Neural progenitor cell (in vitro differentiated cells): ENCODE data around the gene ADK. TPM values are rescaled to one million over a fixed set of nuclear protein-coding genes. Genes with fewer than 3 reads are reported as not detected.

Experiments used
- DNase-seq: peaks from one replicate; pipeline ENCODE4 v3.0.0-alpha.2; 2016; ENCODE audit warnings: low spot score
- H2AFZ ChIP-seq: fragments of 200-600 bp; sonication (generic); replicated peaks from 2 replicates; pipeline ENCODE4 v1.6.1; 2016; ENCODE audit warnings: antibody characterized with exemption
- H3F3A ChIP-seq: fragments of 200-600 bp; sonication (generic); 2 replicates; pipeline ENCODE4 v1.6.1; 2016; ENCODE audit warnings: antibody characterized with exemption, low read depth
- H3K27ac ChIP-seq: fragments of 200-600 bp; sonication (generic); 2 replicates; pipeline ENCODE4 v1.5.1; 2016; ENCODE audit warnings: mild to moderate bottlenecking
- H3K27me3 ChIP-seq: fragments of 200-600 bp; sonication (generic); 2 replicates; pipeline ENCODE4 v1.6.1; 2016; ENCODE audit warnings: mild to moderate bottlenecking, moderate library complexity
- H3K36me3 ChIP-seq: fragments of 200-600 bp; sonication (generic); 2 replicates; pipeline ENCODE4 v1.5.1; 2016
- H3K4me1 ChIP-seq: fragments of 200-600 bp; sonication (generic); 2 replicates; pipeline ENCODE4 v1.6.1; 2016; ENCODE audit warnings: mixed run types
- H3K4me2 ChIP-seq: fragments of 200-600 bp; sonication (generic); 2 replicates; pipeline ENCODE4 v1.6.1; 2016
- H3K4me3 ChIP-seq: fragments of 200-600 bp; sonication (generic); 2 replicates; pipeline ENCODE4 v1.5.1; 2016
- H3K79me2 ChIP-seq: fragments of 200-600 bp; sonication (generic); 2 replicates; pipeline ENCODE4 v1.6.1; 2016; ENCODE audit warnings: low read depth
- H3K9ac ChIP-seq: fragments of 200-600 bp; sonication (generic); 2 replicates; pipeline ENCODE4 v1.6.1; 2016
- H3K9me3 ChIP-seq: fragments of 200-600 bp; sonication (generic); 2 replicates; pipeline ENCODE4 v1.5.1; 2016; ENCODE audit warnings: low read depth
- H4K20me1 ChIP-seq: fragments of 200-600 bp; sonication (generic); 2 replicates; pipeline ENCODE4 v1.6.1; 2016; ENCODE audit warnings: low read depth
- H3K27ac Mint-ChIP-seq: 3 replicates; pipeline ENCODE4 v1.8.0; 2021; ENCODE audit warnings: mixed read lengths
- H3K27me3 Mint-ChIP-seq: 2 replicates; pipeline ENCODE4 v1.8.0; 2022; ENCODE audit warnings: low read depth, mild to moderate bottlenecking, inconsistent platforms, moderate library complexity, mixed read lengths; ENCODE audit not compliant: insufficient read depth
- H3K36me3 Mint-ChIP-seq: 3 replicates; pipeline ENCODE4 v1.8.0; 2021; ENCODE audit warnings: mixed read lengths
- H3K4me1 Mint-ChIP-seq: 3 replicates; pipeline ENCODE4 v1.8.0; 2021; ENCODE audit warnings: mixed read lengths
- H3K4me3 Mint-ChIP-seq: 3 replicates; pipeline ENCODE4 v1.8.0; 2021; ENCODE audit warnings: mild to moderate bottlenecking, moderate library complexity, mixed read lengths
- H3K9me3 Mint-ChIP-seq: 3 replicates; pipeline ENCODE4 v1.8.0; 2020; ENCODE audit warnings: mixed read lengths
- EZH2 ChIP-seq: fragments of 200-600 bp; sonication (generic); IDR thresholded peaks from 2 replicates; pipeline ENCODE4 v1.6.1; 2017; ENCODE audit warnings: antibody characterized with exemption, mild to moderate bottlenecking, moderate library complexity
- EZH2phosphoT487 ChIP-seq: fragments of 200-600 bp; sonication (generic); IDR thresholded peaks from 2 replicates; pipeline ENCODE4 v1.6.1; 2017; ENCODE audit warnings: antibody characterized with exemption
- total RNA-seq: library from RNA; depleted of rRNA; stranded (reverse); fragments of >200 nt; gene quantifications from 2 replicates; pipeline ENCODE4 v1.2.3, GENCODE V29; 2015; ENCODE audit warnings: low replicate concordance
- TF ChIP-seq, protein P1 (sequence below): fragments of 200-600 bp; sonication (generic); IDR thresholded peaks from 2 replicates; pipeline ENCODE4 v1.5.1; 2017; ENCODE audit warnings: antibody characterized with exemption, mild to moderate bottlenecking

ADK gene
- total RNA-seq, 1 donor from 2014 or later: 50.9 TPM

DNA sequence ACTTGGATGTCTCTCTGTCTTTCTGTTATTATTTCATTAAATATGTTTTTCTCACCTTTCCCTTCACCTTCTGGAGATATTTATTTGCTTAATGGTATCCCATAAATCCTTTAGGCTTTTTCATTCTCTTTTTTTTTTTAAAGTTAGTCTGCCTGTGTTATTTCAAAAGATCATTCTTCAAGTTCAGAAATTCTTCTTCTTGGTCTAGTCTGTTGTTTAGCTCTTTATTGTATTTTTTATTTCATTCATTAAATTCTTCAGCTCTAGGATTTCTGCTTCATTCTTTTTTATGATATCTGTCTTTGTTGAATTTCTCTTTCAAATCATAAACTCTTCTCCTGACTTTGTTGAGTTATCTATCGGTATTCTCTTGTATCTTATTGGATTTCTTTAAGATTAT lies 363.3 kb downstream of the ADK start:
- Mint-ChIP-seq H3K27me3 (peaks cover 4% of the 10 kb centered on the region), H3K4me3 (no peak overlapping the region), H3K4me1 (no peaks in the 10 kb centered on the region), H3K9me3 (peaks cover 53% of the 10 kb centered on the region), H3K27ac (no peak overlapping the region), H3K36me3 (peaks cover 6% of the 10 kb centered on the region)
- no peak overlapping the region for H3K9ac ChIP-seq
- H3K79me2 ChIP-seq: no peaks in the 10 kb centered on the region
- H3K4me1 ChIP-seq: no peaks in the 10 kb centered on the region
- no peak overlapping the region for H3K4me3 ChIP-seq
- H3K9me3 ChIP-seq: peaks cover 12% of the 10 kb centered on the region
- H3F3A ChIP-seq: no peaks in the 10 kb centered on the region
- no peak for DNase-seq
- H3K27ac ChIP-seq: no peak overlapping the region
- H3K36me3 ChIP-seq: no peaks in the 10 kb centered on the region
- no peak overlapping the region for H2AFZ ChIP-seq
- no peaks in the 10 kb centered on the region for H4K20me1 ChIP-seq
- no peaks in the 10 kb centered on the region for H3K27me3 ChIP-seq
- no peak overlapping the region for H3K4me2 ChIP-seq
- TF ChIP-seq EZH2phosphoT487 (no peak), EZH2 (no peak)
- TF ChIP-seq, protein P1, sequence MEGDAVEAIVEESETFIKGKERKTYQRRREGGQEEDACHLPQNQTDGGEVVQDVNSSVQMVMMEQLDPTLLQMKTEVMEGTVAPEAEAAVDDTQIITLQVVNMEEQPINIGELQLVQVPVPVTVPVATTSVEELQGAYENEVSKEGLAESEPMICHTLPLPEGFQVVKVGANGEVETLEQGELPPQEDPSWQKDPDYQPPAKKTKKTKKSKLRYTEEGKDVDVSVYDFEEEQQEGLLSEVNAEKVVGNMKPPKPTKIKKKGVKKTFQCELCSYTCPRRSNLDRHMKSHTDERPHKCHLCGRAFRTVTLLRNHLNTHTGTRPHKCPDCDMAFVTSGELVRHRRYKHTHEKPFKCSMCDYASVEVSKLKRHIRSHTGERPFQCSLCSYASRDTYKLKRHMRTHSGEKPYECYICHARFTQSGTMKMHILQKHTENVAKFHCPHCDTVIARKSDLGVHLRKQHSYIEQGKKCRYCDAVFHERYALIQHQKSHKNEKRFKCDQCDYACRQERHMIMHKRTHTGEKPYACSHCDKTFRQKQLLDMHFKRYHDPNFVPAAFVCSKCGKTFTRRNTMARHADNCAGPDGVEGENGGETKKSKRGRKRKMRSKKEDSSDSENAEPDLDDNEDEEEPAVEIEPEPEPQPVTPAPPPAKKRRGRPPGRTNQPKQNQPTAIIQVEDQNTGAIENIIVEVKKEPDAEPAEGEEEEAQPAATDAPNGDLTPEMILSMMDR: no peak

DNA sequence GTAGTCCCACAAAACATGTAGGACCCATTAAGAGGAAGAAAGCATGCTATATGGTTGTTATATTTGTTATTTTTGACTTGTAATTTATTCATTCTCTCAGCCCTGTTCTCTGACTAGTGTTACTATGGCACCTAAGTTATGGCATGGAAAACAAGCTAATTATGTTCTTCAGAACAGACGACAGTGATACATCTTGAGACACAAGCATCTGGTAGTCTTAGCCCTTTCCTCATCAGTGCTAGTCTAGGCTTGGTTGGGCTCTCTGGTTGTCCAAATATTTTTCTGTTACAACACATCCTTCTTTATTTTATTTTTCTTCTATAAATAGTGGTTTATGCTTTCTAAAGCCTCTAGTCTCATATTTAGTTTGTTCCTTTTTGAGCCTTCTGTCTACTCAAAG lies 367.0 kb downstream of the ADK start:
- peaks cover 3% of the 10 kb centered on the region for H3K9me3 ChIP-seq
- H3K9me3 Mint-ChIP-seq: peaks cover 26% of the 10 kb centered on the region
- no peaks in the 10 kb centered on the region for H3K79me2 ChIP-seq
- H3K27ac Mint-ChIP-seq: no peak overlapping the region
- TF ChIP-seq EZH2 (no peak), EZH2phosphoT487 (no peak)
- no peak overlapping the region for H3K4me2 ChIP-seq
- H4K20me1 ChIP-seq: no peaks in the 10 kb centered on the region
- no peaks in the 10 kb centered on the region for H3F3A ChIP-seq
- peaks cover 4% of the 10 kb centered on the region for H3K27me3 Mint-ChIP-seq
- H3K36me3 ChIP-seq: no peaks in the 10 kb centered on the region
- H3K4me1 ChIP-seq: peaks cover 9% of the 10 kb centered on the region
- no peak overlapping the region for H3K4me3 Mint-ChIP-seq
- peaks cover 5% of the 10 kb centered on the region for H3K36me3 Mint-ChIP-seq
- H3K27me3 ChIP-seq: no peaks in the 10 kb centered on the region
- no peaks in the 10 kb centered on the region for H3K4me1 Mint-ChIP-seq
- no peak overlapping the region for H3K4me3 ChIP-seq
- no peak for DNase-seq
- no peak overlapping the region for H3K27ac ChIP-seq
- H2AFZ ChIP-seq: no peak overlapping the region
- no peak overlapping the region for H3K9ac ChIP-seq

DNA sequence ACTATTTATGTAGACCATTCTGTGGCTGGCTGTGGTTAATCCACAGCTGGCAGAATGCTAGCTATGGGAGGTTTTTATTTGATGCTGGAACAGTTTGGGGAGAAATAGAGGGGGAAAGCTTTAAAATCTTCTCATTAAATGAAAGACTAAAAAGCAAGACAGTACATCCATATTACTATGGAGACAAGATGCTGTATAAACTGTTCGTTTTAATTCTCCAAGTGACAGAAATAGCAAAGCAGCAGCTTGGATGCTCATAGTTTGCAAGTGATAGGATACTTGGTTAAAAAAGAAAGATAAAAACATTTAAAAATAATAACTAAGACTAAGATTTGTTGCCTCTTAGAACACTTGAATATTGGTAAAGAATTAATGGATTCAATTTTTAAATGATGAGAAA lies 370.5 kb downstream of the ADK start:
- Histone ChIP-seq H3K27me3 (no peaks in the 10 kb centered on the region), H3K27ac (no peak overlapping the region), H3K4me2 (no peak overlapping the region), H3K79me2 (no peaks in the 10 kb centered on the region), H3K9me3 (no peaks in the 10 kb centered on the region), H2AFZ (no peak overlapping the region), H3K4me3 (no peak overlapping the region), H4K20me1 (no peaks in the 10 kb centered on the region), H3F3A (no peaks in the 10 kb centered on the region), H3K4me1 (peaks cover 9% of the 10 kb centered on the region), H3K36me3 (no peaks in the 10 kb centered on the region), H3K9ac (no peak overlapping the region)
- Mint-ChIP-seq H3K4me1 (no peaks in the 10 kb centered on the region), H3K9me3 (peaks cover 2% of the 10 kb centered on the region), H3K36me3 (peaks cover 1% of the 10 kb centered on the region), H3K4me3 (no peak overlapping the region), H3K27ac (no peak overlapping the region), H3K27me3 (no peaks in the 10 kb centered on the region)
- TF ChIP-seq EZH2 (no peak), EZH2phosphoT487 (no peak)
- TF ChIP-seq, protein P1: no peak
- DNase-seq: no peak

DNA sequence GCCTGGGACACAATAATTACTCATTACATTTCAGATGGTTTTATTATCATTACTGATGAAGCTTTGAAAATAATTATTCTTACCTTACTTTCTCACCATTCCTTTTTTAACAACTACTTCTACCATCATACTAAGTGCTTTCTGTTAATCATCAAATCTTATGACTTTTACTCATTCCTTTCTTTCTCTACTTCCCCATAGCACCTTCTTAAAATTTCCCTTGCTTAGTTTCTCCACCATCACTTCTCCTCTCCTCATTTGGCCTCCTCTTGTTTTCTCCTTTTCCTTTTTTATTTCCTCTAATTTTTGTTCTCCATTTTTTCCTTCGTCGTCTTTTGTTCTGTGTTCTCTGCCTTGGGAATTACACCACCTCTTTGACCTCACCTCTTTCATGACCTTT lies 372.2 kb downstream of the ADK start:
- no peak overlapping the region for H3K4me3 Mint-ChIP-seq
- H3K27ac ChIP-seq: no peak overlapping the region
- H3K79me2 ChIP-seq: no peaks in the 10 kb centered on the region
- no peaks in the 10 kb centered on the region for H3K9me3 Mint-ChIP-seq
- no peak overlapping the region for H3K4me2 ChIP-seq
- no peaks in the 10 kb centered on the region for H3K27me3 Mint-ChIP-seq
- H3K36me3 ChIP-seq: no peaks in the 10 kb centered on the region
- no peaks in the 10 kb centered on the region for H3F3A ChIP-seq
- H3K27ac Mint-ChIP-seq: no peak overlapping the region
- H3K27me3 ChIP-seq: no peaks in the 10 kb centered on the region
- no peaks in the 10 kb centered on the region for H4K20me1 ChIP-seq
- no peaks in the 10 kb centered on the region for H3K4me1 Mint-ChIP-seq
- no peaks in the 10 kb centered on the region for H3K9me3 ChIP-seq
- TF ChIP-seq, protein P1: no peak
- no peak for TF ChIP-seq EZH2phosphoT487
- no peak for TF ChIP-seq EZH2
- H3K4me1 ChIP-seq: peaks cover 9% of the 10 kb centered on the region
- no peak overlapping the region for H3K4me3 ChIP-seq
- no peaks in the 10 kb centered on the region for H3K36me3 Mint-ChIP-seq
- no peak overlapping the region for H2AFZ ChIP-seq
- DNase-seq: no peak
- no peak overlapping the region for H3K9ac ChIP-seq
